ENCODE measurements around the gene TPCN2. TPM values are rescaled to one million over a fixed set of nuclear protein-coding genes. Genes with fewer than 3 reads are reported as not detected.

Gene TPCN2
- total RNA-seq, 1 donor from 2014 or later = 17.1 TPM

GRCh38 chr11:69183613-69184012 is 134.9 kb downstream of the TPCN2 start:
- no peak for DNase-seq (ENCODE audit: low spot score)

Small RNAs within 50 kb of the gene (microRNA-seq; reads per million reads assigned to microRNA genes)
- gene MIR3164 (ENCODE audit: borderline number of aligned reads) = not detected

Other genes starting within 250 kb of the TPCN2 start
- gene CPT1A, start 207.0 kb upstream of the TPCN2 start, total RNA-seq = 51.9 TPM
- gene MRPL21, start 145.1 kb upstream of the TPCN2 start, total RNA-seq = 41.9 TPM
- gene IGHMBP2, start 145.0 kb upstream of the TPCN2 start, total RNA-seq = 16.7 TPM
- gene MRGPRD, start 67.9 kb upstream of the TPCN2 start, total RNA-seq = not detected
- 29.8 TPM for gene MRGPRF, start 35.7 kb upstream of the TPCN2 start, total RNA-seq
- gene SMIM38, start 107.0 kb downstream of the TPCN2 start, total RNA-seq = 0.29 TPM
- gene MYEOV, start 245.2 kb downstream of the TPCN2 start, total RNA-seq = 31.4 TPM

Data from mesenteric fat pad (tissue), 1 donor.